ENCODE results near the gene PFKL. TPM values are rescaled to one million over a fixed set of nuclear protein-coding genes. Genes with fewer than 3 reads are reported as not detected.

PFKL gene
- total RNA-seq, 1 experiment from 2014 or later: 68.8 TPM

DNA sequence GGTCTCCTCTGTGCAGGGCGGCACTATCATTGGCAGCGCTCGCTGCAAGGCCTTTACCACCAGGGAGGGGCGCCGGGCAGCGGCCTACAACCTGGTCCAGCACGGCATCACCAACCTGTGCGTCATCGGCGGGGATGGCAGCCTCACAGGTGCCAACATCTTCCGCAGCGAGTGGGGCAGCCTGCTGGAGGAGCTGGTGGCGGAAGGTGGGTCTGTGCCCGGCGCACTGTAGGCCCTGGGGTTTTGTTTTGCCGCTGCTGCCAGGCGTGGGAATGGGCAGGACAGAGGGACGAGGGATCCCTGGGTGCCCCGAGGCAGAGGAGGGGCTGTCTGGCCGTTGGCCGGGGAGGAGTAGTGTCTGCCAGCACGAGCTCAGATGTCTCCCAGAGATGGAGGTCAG is 12.2 kb downstream of the PFKL start:
- Histone ChIP-seq H3K36me3 (ENCODE audit: insufficient read depth, low read length) (peaks cover 4% of the 10 kb centered on the region), H3K4me2 (ENCODE audit: low read depth, low read length, poor library complexity, severe bottlenecking) (no peak overlapping the region), H4K20me1 (ENCODE audit: insufficient read depth, low read depth, low read length) (0 out of 2 replicates have a peak, but pooled peaks cover 4% of the 10 kb centered on the region)

DNA sequence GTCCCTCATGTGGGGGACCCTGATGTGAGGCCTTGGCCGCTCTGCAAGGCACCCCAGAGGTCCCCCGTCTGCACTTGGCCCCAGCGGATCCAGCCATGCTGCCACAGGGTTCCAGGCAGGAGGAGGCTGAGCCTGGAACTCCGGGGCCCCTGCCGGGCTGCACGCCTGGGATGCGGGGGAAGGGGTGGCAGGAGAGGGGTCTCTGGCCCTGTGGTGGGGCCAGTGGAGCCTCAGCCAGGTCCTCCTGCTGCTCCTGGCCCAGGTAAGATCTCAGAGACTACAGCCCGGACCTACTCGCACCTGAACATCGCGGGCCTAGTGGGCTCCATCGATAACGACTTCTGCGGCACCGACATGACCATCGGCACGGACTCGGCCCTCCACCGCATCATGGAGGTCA is 12.9 kb downstream of the PFKL start:
- Histone ChIP-seq H3K27ac (ENCODE audit: low read length) (no peak overlapping the region), H3K9me3 (ENCODE audit: low read length) (no peaks in the 10 kb centered on the region), H3K4me1 (ENCODE audit: low read length) (no peaks in the 10 kb centered on the region), H3K4me2 (ENCODE audit: low read depth, low read length, poor library complexity, severe bottlenecking) (no peak overlapping the region), H3K36me3 (ENCODE audit: insufficient read depth, low read length) (peaks cover 4% of the 10 kb centered on the region), H3K4me3 (ENCODE audit: low read length) (no peak overlapping the region), H4K20me1 (ENCODE audit: insufficient read depth, low read depth, low read length) (no peaks in the 10 kb centered on the region), H3K9me2 (replicated peaks; ENCODE audit: insufficient read depth, low read length) (no peaks in the 10 kb centered on the region), H2AFZ (ENCODE audit: low read length) (no peak overlapping the region), H3K9ac (ENCODE audit: low read length) (no peak overlapping the region), H3K79me2 (ENCODE audit: low read length) (no peaks in the 10 kb centered on the region; the same call in 1 of the 2 replicates), H3K27me3 (ENCODE audit: low read length) (no peaks in the 10 kb centered on the region)
- no peak for DNase-seq

More for the DNA sequence above, 12.2 kb downstream of the PFKL start:
- Histone ChIP-seq H3K27me3 (ENCODE audit: low read length) (no peaks in the 10 kb centered on the region), H3K9ac (ENCODE audit: low read length) (no peak overlapping the region), H3K79me2 (ENCODE audit: low read length) (no peaks in the 10 kb centered on the region; the same call in 1 of the 2 replicates), H3K4me1 (ENCODE audit: low read length) (no peaks in the 10 kb centered on the region), H3K27ac (ENCODE audit: low read length) (no peak overlapping the region), H2AFZ (ENCODE audit: low read length) (no peak overlapping the region), H3K9me3 (ENCODE audit: low read length) (no peaks in the 10 kb centered on the region), H3K4me3 (ENCODE audit: low read length) (no peak overlapping the region), H3K9me2 (replicated peaks; ENCODE audit: insufficient read depth, low read length) (no peaks in the 10 kb centered on the region)
- DNase-seq: no peak

- H3K9me2 ChIP-seq (replicated peaks; ENCODE audit: insufficient read depth, low read length): no peaks in the 10 kb centered on the region
- H3K79me2 ChIP-seq (ENCODE audit: low read length): no peaks in the 10 kb centered on the region
- H3K36me3 ChIP-seq (ENCODE audit: insufficient read depth, low read length): peaks cover 4% of the 10 kb centered on the region
- no peak for DNase-seq
- H4K20me1 ChIP-seq (ENCODE audit: insufficient read depth, low read depth, low read length): no peaks in the 10 kb centered on the region
- H3K4me2 ChIP-seq (ENCODE audit: low read depth, low read length, poor library complexity, severe bottlenecking): no peak overlapping the region
- H3K27me3 ChIP-seq (ENCODE audit: low read length): no peaks in the 10 kb centered on the region
- H3K4me1 ChIP-seq (ENCODE audit: low read length): no peaks in the 10 kb centered on the region
- H2AFZ ChIP-seq (ENCODE audit: low read length): no peak overlapping the region
- no peaks in the 10 kb centered on the region for H3K9me3 ChIP-seq (ENCODE audit: low read length)
- no peak overlapping the region for H3K27ac ChIP-seq (ENCODE audit: low read length)
- no peak overlapping the region for H3K9ac ChIP-seq (ENCODE audit: low read length)
- H3K4me3 ChIP-seq (ENCODE audit: low read length): no peak overlapping the region
These were observed 13.6 kb downstream of the PFKL start for GRCh38 chr21:44313451-44313850.

DNA sequence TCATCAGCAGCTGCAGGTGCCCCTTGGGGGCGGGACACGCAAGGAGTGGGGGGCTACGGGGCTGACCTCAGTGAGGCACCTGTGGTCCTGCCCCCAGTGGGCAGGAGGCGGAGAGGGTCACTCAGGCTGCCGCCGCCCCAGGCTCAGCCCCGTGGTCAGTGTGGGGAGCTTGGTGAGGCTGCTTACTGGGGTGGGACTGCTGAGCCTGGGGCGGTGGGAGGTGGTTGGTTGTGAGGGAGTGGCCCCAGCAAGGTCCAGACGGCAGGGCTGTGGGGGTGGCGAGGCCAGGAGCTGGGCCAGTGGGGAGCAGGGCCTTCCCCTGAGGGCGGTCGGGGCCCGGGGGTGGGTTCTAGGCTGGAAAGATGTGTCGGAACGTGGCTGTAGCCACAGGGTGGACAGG is 14.3 kb downstream of the PFKL start:
- DNase-seq: no peak
- Histone ChIP-seq H3K4me1 (ENCODE audit: low read length) (no peaks in the 10 kb centered on the region), H3K9me3 (ENCODE audit: low read length) (no peaks in the 10 kb centered on the region), H3K27me3 (ENCODE audit: low read length) (no peaks in the 10 kb centered on the region), H3K9me2 (replicated peaks; ENCODE audit: insufficient read depth, low read length) (no peaks in the 10 kb centered on the region), H3K4me2 (ENCODE audit: low read depth, low read length, poor library complexity, severe bottlenecking) (no peak overlapping the region), H3K79me2 (ENCODE audit: low read length) (no peaks in the 10 kb centered on the region), H2AFZ (ENCODE audit: low read length) (no peak overlapping the region), H4K20me1 (ENCODE audit: insufficient read depth, low read depth, low read length) (no peaks in the 10 kb centered on the region), H3K36me3 (ENCODE audit: insufficient read depth, low read length) (peaks cover 4% of the 10 kb centered on the region), H3K4me3 (ENCODE audit: low read length) (no peak overlapping the region), H3K9ac (ENCODE audit: low read length) (no peak overlapping the region), H3K27ac (ENCODE audit: low read length) (no peak overlapping the region)

DNA sequence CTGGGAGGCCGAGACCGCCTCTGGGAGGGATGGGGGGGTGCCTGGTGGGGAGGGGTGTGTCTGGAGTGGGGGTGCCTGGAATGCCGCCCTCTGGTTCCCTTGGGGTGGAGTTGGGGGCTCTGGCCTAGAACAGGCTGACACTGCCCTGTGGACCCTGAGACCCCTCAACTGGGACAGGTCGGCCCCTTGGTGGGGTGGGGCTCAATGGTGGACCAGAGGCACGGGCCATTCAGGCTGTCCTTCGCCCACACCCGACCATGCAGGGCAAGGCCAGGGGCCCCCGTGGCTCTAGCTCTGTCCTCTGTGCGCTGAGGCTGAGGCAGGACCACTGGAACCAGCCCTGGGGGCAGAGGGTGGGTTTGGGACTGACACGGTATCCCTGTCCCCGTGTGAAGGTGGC is 14.7 kb downstream of the PFKL start:
- Histone ChIP-seq H3K9ac (ENCODE audit: low read length) (no peak overlapping the region), H3K79me2 (ENCODE audit: low read length) (no peaks in the 10 kb centered on the region), H3K4me3 (ENCODE audit: low read length) (no peak overlapping the region), H2AFZ (ENCODE audit: low read length) (no peak overlapping the region), H3K4me1 (ENCODE audit: low read length) (no peaks in the 10 kb centered on the region), H3K9me2 (replicated peaks; ENCODE audit: insufficient read depth, low read length) (no peaks in the 10 kb centered on the region), H4K20me1 (ENCODE audit: insufficient read depth, low read depth, low read length) (no peaks in the 10 kb centered on the region), H3K4me2 (ENCODE audit: low read depth, low read length, poor library complexity, severe bottlenecking) (no peak overlapping the region), H3K27me3 (ENCODE audit: low read length) (no peaks in the 10 kb centered on the region), H3K9me3 (ENCODE audit: low read length) (no peaks in the 10 kb centered on the region), H3K27ac (ENCODE audit: low read length) (no peak overlapping the region), H3K36me3 (ENCODE audit: insufficient read depth, low read length) (peaks cover 4% of the 10 kb centered on the region)
- DNase-seq: no peak

GRCh38 chr21:44315691-44316203 is 15.9 kb downstream of the PFKL start:
- no peaks in the 10 kb centered on the region for H4K20me1 ChIP-seq (ENCODE audit: insufficient read depth, low read depth, low read length)
- no peaks in the 10 kb centered on the region for H3K9me2 ChIP-seq (replicated peaks; ENCODE audit: insufficient read depth, low read length)
- no peak for DNase-seq
- no peaks in the 10 kb centered on the region for H3K4me1 ChIP-seq (ENCODE audit: low read length)
- H3K9ac ChIP-seq (ENCODE audit: low read length): no peak overlapping the region
- no peaks in the 10 kb centered on the region for H3K79me2 ChIP-seq (ENCODE audit: low read length)
- H3K9me3 ChIP-seq (ENCODE audit: low read length): no peaks in the 10 kb centered on the region
- no peak overlapping the region for H3K4me3 ChIP-seq (ENCODE audit: low read length)
- no peak overlapping the region for H2AFZ ChIP-seq (ENCODE audit: low read length)
- H3K36me3 ChIP-seq (ENCODE audit: insufficient read depth, low read length): peaks cover 4% of the 10 kb centered on the region
- H3K27ac ChIP-seq (ENCODE audit: low read length): no peak overlapping the region
- H3K4me2 ChIP-seq (ENCODE audit: low read depth, low read length, poor library complexity, severe bottlenecking): no peak overlapping the region
- H3K27me3 ChIP-seq (ENCODE audit: low read length): no peaks in the 10 kb centered on the region

- Histone ChIP-seq H3K27ac (ENCODE audit: low read length) (no peak overlapping the region), H3K4me1 (ENCODE audit: low read length) (no peaks in the 10 kb centered on the region), H2AFZ (ENCODE audit: low read length) (no peak overlapping the region), H3K36me3 (ENCODE audit: insufficient read depth, low read length) (peaks cover 2% of the 10 kb centered on the region; the same call in 1 of the 2 replicates), H3K9me3 (ENCODE audit: low read length) (no peaks in the 10 kb centered on the region), H3K9me2 (replicated peaks; ENCODE audit: insufficient read depth, low read length) (no peaks in the 10 kb centered on the region), H3K4me3 (ENCODE audit: low read length) (no peak overlapping the region), H3K79me2 (ENCODE audit: low read length) (no peaks in the 10 kb centered on the region), H3K4me2 (ENCODE audit: low read depth, low read length, poor library complexity, severe bottlenecking) (no peak overlapping the region), H3K9ac (ENCODE audit: low read length) (no peak overlapping the region), H3K27me3 (ENCODE audit: low read length) (no peaks in the 10 kb centered on the region), H4K20me1 (ENCODE audit: insufficient read depth, low read depth, low read length) (no peaks in the 10 kb centered on the region)
- DNase-seq: no peak
These were observed 16.5 kb downstream of the PFKL start for GRCh38 chr21:44316277-44316900.

- DNase-seq: no peak
- no peak overlapping the region for H3K4me3 ChIP-seq (ENCODE audit: low read length)
- no peaks in the 10 kb centered on the region for H4K20me1 ChIP-seq (ENCODE audit: insufficient read depth, low read depth, low read length)
- H3K79me2 ChIP-seq (ENCODE audit: low read length): no peaks in the 10 kb centered on the region
- no peaks in the 10 kb centered on the region for H3K9me2 ChIP-seq (replicated peaks; ENCODE audit: insufficient read depth, low read length)
- no peak overlapping the region for H3K9ac ChIP-seq (ENCODE audit: low read length)
- no peak overlapping the region for H3K27ac ChIP-seq (ENCODE audit: low read length)
- H3K9me3 ChIP-seq (ENCODE audit: low read length): no peaks in the 10 kb centered on the region
- H3K4me1 ChIP-seq (ENCODE audit: low read length): no peaks in the 10 kb centered on the region
- 0 out of 2 replicates have a peak, but pooled peaks cover 2% of the 10 kb centered on the region for H3K36me3 ChIP-seq (ENCODE audit: insufficient read depth, low read length)
- no peaks in the 10 kb centered on the region for H3K27me3 ChIP-seq (ENCODE audit: low read length)
- H2AFZ ChIP-seq (ENCODE audit: low read length): no peak overlapping the region
- H3K4me2 ChIP-seq (ENCODE audit: low read depth, low read length, poor library complexity, severe bottlenecking): no peak overlapping the region
These were observed 17.5 kb downstream of the PFKL start for GRCh38 chr21:44317241-44317782.

Measured in Karpas-422 (cell line).